SJSA1 (cell line): ENCODE measurements around the gene EHHADH. TPM values are rescaled to one million over a fixed set of nuclear protein-coding genes. Genes with fewer than 3 reads are reported as not detected.

ENCODE experiments used
- DNase-seq, 2 experiments: peaks; one replicate each; pipeline ENCODE4 v3.0.0-alpha.2; 2015 to 2020; ENCODE audit warnings: low spot score in 2 of 2, low read depth in 1 of 2
- H3K27ac ChIP-seq: fragments of 250-450 bp; sonication (Bioruptor Pico); 2 replicates; pipeline ENCODE4 v1.5.1; 2020; ENCODE audit warnings: mild to moderate bottlenecking, moderate library complexity
- H3K27me3 ChIP-seq: fragments of 250-450 bp; sonication (Bioruptor Pico); replicated peaks from 2 replicates; pipeline ENCODE4 v1.5.1; 2020; ENCODE audit warnings: mild to moderate bottlenecking, moderate library complexity
- H3K36me3 ChIP-seq: fragments of 250-450 bp; sonication (Bioruptor Pico); 2 replicates; pipeline ENCODE4 v1.5.1; 2020; ENCODE audit warnings: mild to moderate bottlenecking
- H3K4me1 ChIP-seq: fragments of 250-450 bp; sonication (Bioruptor Pico); replicated peaks from 2 replicates; pipeline ENCODE4 v1.6.1; 2021; ENCODE audit warnings: mild to moderate bottlenecking
- H3K4me3 ChIP-seq: fragments of 250-450 bp; sonication (Bioruptor Pico); 2 replicates; pipeline ENCODE4 v1.5.1; 2020; ENCODE audit warnings: mild to moderate bottlenecking
- H3K9me3 ChIP-seq: fragments of 250-450 bp; sonication (Bioruptor Pico); replicated peaks from 2 replicates; pipeline ENCODE4 v1.5.1; 2020; ENCODE audit warnings: mild to moderate bottlenecking
- total RNA-seq: library from RNA; depleted of rRNA; stranded (reverse); fragments of >200 nt; shearing (Covaris generic); gene quantifications from 2 replicates; pipeline ENCODE4 v1.2.3, GENCODE V29; 2014

Gene EHHADH
- total RNA-seq, 1 experiment from 2014 or later = 4.6 TPM

DNA sequence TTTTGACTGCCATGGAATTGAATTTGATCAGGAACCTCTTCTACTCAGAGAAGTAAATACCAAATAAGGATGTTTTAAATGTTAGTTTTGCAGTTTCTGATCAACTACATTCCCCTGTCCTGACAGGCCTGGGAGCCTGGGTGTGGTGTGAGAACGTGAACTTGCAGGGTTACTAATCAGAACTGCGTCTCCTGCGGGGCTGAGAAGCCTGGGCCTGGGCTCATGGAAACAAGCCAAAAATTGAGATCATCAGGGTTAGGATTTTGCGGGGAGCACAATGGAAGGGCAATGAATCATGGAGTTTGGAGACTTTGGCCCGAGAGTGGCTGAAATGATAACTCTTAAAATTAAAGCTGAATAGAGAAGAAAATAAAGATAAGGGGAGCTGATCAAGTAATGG is 53.2 kb downstream of the EHHADH start:
- Histone ChIP-seq H3K36me3 (no peaks in the 10 kb centered on the region), H3K4me1 (no peaks in the 10 kb centered on the region), H3K9me3 (no peaks in the 10 kb centered on the region), H3K27me3 (no peaks in the 10 kb centered on the region), H3K4me3 (no peak overlapping the region), H3K27ac (no peak overlapping the region)
- no peak for DNase-seq

DNA sequence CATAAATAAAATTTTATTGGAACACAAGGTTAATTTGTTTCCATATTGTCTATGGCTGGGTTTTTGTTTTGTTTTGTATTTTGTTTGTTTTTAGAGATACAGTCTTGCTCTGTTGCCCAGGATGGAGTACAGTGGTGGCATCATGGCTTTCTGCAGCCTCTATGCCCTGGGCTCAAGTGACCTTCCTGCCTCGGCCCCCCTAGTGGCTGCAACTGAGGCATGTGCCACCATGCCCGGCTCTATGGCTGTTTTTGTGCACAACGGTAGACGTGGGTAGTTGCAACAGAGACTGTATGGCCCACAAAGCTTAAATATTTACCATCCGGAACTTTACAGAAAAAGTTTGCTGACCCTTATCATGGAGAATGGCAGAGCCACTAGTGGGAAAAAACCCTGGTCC is 54.2 kb downstream of the EHHADH start:
- H3K4me1 ChIP-seq = no peaks in the 10 kb centered on the region
- DNase-seq = no peak
- H3K27me3 ChIP-seq = no peaks in the 10 kb centered on the region
- H3K9me3 ChIP-seq = no peaks in the 10 kb centered on the region
- no peaks in the 10 kb centered on the region for H3K36me3 ChIP-seq
- no peak overlapping the region for H3K4me3 ChIP-seq
- H3K27ac ChIP-seq = no peak overlapping the region

DNA sequence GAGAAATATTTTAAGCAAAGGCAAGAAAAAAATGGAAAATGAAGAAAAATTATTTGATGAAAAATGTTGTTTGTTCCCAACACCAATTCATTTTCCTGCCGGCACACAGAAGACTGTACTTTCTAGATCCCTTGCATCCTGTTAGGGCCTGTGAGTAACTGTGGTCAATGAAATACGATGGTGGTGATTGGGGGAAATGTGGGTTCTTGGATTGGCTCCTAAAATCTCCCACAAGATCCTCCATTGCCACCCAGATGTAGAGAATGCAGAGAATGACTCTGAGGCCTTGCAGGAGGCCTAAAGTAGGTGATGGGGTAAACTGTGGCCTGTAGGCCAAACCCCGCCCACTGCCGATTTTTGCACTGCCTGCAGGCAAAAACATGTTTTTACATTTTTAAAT is 54.6 kb downstream of the EHHADH start:
- no peaks in the 10 kb centered on the region for H3K36me3 ChIP-seq
- no peaks in the 10 kb centered on the region for H3K27me3 ChIP-seq
- H3K9me3 ChIP-seq = no peaks in the 10 kb centered on the region
- H3K27ac ChIP-seq = no peak overlapping the region
- H3K4me1 ChIP-seq = no peaks in the 10 kb centered on the region
- H3K4me3 ChIP-seq = no peak overlapping the region
- DNase-seq = no peak

DNA sequence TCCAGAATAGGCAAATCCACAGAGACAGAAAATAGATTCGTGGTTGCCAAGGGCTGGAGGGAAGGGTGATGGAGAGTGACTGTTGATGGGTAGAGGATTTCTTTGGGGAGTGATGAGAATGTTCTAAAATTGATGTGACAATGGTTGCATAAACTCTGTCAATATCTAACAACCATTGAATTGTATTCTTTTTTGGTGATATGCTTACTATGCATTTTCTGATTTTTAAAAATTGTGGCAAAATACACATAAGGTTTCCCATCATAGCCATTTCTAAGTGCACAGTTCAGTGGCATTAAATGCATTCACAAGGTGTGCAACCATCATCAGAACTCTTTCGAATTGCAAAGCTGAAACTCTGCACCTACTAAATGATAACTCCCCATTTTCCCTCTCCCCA is 56.8 kb downstream of the EHHADH start:
- H3K36me3 ChIP-seq = no peaks in the 10 kb centered on the region
- DNase-seq = no peak
- no peak overlapping the region for H3K27ac ChIP-seq
- no peaks in the 10 kb centered on the region for H3K4me1 ChIP-seq
- no peaks in the 10 kb centered on the region for H3K27me3 ChIP-seq
- H3K9me3 ChIP-seq = no peaks in the 10 kb centered on the region; the same call in 1 of the 2 replicates
- H3K4me3 ChIP-seq = no peak overlapping the region

DNA sequence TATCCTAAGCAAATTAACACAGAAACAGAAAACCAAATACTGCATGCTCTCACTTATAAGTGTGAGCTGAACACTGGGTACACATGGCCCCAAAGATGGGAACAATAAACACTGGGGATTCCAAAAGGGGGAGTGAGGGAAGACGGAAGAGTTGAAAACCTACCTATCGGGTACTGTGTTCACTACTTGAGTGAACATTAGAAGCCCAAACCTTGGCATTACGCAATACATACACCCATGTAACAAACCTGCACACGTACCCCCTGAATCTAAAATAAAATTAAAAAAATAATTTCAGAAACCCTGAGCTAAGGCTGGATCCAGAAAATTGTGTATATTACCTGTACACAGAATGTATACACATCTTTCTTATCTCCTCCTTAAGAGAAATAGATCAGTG is 58.2 kb downstream of the EHHADH start:
- no peak overlapping the region for H3K4me3 ChIP-seq
- no peaks in the 10 kb centered on the region for H3K4me1 ChIP-seq
- H3K36me3 ChIP-seq = no peaks in the 10 kb centered on the region
- no peak for DNase-seq
- H3K27ac ChIP-seq = no peak overlapping the region
- no peaks in the 10 kb centered on the region for H3K27me3 ChIP-seq
- H3K9me3 ChIP-seq = no peaks in the 10 kb centered on the region; the same call in 1 of the 2 replicates

DNA sequence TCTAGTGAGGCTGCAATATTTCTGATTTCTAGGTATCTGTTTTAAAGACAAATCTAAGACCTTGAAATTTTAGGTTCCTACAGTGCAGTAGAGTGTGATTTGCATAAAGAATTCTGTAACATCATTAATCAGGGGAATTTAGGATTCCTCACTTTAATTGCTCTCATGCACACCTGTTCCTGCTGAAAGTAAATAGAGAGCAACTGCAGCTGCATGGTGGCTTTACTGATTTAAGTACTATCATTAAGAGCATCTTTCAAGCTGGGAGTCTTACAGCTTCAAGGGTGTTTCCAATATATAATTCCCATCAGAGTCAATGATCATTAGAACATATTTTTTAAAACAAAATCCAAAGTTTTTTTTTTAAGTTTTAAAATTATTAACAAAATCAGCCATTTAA is 65.0 kb downstream of the EHHADH start:
- no peak overlapping the region for H3K27ac ChIP-seq
- no peaks in the 10 kb centered on the region for H3K27me3 ChIP-seq
- no peak overlapping the region for H3K4me3 ChIP-seq
- no peaks in the 10 kb centered on the region for H3K36me3 ChIP-seq
- DNase-seq = no peak
- no peaks in the 10 kb centered on the region; the same call in 1 of the 2 replicates for H3K9me3 ChIP-seq
- H3K4me1 ChIP-seq = no peaks in the 10 kb centered on the region

DNA sequence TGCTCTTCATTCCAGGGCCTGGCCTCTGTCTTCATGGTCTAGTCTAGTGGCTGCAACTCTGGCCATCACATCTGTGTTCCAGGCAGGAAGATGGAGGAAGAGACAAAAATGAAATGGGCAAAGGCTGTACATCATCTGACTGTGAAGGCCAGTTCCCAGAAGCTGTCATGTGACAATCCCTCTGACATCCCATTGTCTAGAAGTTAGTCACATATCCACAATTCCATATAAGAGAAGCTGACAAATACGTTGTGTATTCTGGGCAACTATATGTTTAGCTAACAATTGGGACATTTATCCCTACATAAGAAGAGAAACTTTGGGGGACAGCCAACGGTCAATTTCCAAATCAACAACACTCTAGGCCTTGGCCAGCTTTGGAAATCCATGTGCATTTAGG is 66.5 kb downstream of the EHHADH start:
- H3K36me3 ChIP-seq = no peaks in the 10 kb centered on the region

DNA sequence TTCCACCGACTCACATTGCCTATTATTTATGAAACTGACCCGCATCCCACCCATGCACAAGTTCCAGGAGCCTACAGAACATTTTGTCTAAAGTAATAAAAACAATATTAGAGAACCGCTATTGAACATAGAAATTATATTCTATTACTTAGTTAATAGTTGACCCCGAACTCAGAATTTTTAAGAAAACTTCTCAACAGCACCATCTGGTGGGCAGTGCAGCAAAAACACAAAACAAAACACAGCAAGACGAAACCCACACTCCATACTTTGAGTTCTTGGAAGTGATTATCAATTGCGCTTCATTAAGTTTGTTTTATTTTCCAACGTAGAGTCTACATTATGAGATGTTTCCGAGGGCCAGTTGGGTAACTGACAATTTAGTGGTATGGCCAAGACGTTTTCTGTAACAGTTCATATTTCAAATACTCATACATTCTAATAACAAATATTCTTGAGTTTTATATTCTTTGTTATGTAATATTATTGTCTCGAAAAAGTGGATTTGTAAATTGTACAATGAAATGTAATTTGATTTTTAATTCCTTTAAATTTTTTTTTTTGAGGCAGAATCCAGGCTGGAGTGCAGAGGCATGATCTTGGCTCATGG is 77.0 kb downstream of the EHHADH start:
- H3K9me3 ChIP-seq = no peaks in the 10 kb centered on the region
- no peaks in the 10 kb centered on the region for H3K4me1 ChIP-seq
- no peaks in the 10 kb centered on the region for H3K36me3 ChIP-seq
- no peak overlapping the region for H3K4me3 ChIP-seq
- no peak for DNase-seq
- H3K27me3 ChIP-seq = peaks cover 5% of the 10 kb centered on the region; the same call in 1 of the 2 replicates
- H3K27ac ChIP-seq = no peak overlapping the region

More for the DNA sequence above, 66.5 kb downstream of the EHHADH start:
- H3K4me3 ChIP-seq = no peak overlapping the region
- no peaks in the 10 kb centered on the region for H3K9me3 ChIP-seq
- no peaks in the 10 kb centered on the region for H3K27me3 ChIP-seq
- no peak for DNase-seq
- H3K27ac ChIP-seq = no peak overlapping the region
- no peaks in the 10 kb centered on the region for H3K4me1 ChIP-seq

DNA sequence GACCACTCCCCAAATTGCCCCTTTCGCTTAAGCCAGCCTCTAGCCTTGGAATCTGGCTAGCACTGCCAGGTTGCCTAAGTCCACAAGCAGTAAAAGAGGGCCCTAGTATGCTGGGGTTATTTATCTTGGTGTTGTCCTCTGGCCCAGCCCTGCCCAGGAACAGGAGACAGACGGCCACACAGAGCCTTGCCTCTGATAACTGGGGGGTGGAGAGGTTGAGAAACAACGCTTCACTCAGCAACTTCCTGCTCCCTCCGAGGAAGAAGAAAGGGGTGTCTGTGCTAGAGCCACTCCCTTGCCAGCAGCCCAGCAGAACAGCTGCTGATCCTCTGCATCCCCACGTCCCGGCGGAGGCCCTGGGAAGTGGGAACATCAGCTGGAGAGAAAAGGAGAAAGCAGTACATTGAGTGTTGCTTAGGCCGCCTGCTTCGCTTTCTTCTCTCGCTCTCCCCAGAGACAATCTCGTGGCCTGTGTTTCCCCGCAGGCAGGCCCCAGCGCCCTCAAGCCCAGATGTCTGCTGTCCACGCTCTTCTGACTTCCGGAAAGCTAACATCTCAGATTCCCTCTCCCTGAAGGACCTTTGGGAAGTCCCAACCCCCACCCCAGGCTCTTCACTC is 78.4 kb downstream of the EHHADH start:
- H3K36me3 ChIP-seq = no peaks in the 10 kb centered on the region
- H3K4me3 ChIP-seq = no peak overlapping the region
- no peak for DNase-seq
- peaks cover 5% of the 10 kb centered on the region; the same call in 1 of the 2 replicates for H3K27me3 ChIP-seq
- H3K4me1 ChIP-seq = no peaks in the 10 kb centered on the region
- H3K27ac ChIP-seq = no peak overlapping the region
- H3K9me3 ChIP-seq = no peaks in the 10 kb centered on the region

DNA sequence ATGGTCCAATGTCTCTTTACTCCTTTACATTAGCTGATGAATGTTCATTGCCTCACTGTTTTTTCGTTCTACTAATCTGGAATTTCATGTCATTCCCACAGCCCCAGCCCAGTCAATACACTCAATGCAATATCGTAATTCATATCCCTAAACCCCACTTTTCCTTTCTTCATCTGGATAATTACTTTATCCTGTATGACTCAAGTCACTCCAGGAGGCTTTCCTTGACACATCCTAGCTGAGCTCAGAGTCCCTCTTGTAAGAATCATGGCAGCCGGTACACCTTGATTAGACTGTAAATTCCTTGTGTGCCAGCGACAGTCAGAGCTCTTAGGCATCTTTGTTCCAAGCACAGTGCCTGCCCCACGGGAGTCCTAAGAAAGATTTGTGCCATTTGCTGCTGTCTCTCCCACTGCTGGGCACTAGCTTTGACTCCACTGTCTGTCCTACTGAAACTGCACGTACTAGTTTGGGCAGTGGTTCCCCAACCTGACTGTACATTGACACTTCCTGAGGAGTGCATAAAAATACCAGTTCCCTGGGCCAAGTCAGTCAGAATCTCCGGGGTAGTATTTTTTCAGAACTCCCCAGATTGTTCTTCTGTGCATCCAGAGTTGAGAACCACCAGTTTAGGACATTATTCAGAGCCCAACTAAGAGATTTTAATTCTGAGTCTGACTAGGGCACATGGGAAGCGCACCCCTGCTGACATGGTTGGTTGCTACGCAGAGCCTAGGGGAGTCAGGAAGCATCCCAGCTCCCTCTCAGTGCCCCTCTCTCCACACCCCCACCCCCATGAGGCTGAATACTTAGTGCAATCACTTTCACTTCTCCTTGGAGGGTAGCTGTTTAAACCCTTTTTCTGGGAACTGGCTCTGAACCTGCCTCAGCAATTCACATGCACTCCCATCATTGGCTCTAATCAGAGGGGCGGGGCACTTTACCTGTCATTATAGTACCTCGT is 81.5 kb downstream of the EHHADH start:
- Histone ChIP-seq H3K27me3 (no peaks in the 10 kb centered on the region; the same call in 1 of the 2 replicates), H3K4me1 (no peaks in the 10 kb centered on the region), H3K36me3 (no peaks in the 10 kb centered on the region), H3K9me3 (no peaks in the 10 kb centered on the region), H3K27ac (no peak overlapping the region), H3K4me3 (no peak overlapping the region)
- no peak for DNase-seq

DNA sequence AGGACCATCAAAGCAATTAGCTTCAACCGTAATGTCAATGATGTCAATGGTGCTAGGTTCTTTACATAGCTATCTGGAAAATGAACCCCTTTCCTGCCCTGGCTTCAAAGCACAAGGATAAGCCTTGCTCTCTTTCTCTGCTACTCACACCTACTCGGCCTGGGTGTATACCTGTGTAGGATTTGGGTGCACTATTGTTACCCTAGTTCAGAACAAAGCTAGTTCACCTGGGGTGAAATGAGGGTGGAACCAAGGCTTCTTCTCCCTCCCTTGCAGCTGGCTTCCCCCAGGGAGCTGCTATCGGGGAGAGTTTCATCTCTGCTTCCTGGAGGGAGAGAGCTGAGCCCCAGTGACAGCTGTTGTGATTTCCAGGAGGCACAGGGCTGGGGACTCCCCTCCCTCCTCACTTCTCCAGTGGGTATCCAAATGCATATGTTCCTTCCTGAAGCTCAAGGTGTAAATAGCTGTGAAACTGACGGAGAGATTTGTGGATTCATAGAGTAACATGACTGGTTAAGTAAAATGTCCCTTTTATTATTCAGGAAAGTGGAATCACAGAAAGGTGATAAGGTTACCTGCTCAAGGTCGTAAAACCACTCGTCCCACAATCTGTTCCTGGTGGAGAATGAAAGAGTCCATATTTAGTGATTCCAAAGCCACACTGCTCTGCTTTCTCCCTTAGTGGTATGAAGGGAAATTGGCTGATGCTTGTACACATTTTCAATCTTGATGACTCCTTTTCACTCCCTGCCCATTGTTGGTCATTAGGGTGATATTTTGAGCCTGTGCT is 89.2 kb downstream of the EHHADH start:
- H3K4me1 ChIP-seq = no peaks in the 10 kb centered on the region
- no peak overlapping the region for H3K27ac ChIP-seq
- no peaks in the 10 kb centered on the region for H3K9me3 ChIP-seq
- no peaks in the 10 kb centered on the region for H3K27me3 ChIP-seq
- no peak for DNase-seq
- no peaks in the 10 kb centered on the region for H3K36me3 ChIP-seq
- no peak overlapping the region for H3K4me3 ChIP-seq

DNA sequence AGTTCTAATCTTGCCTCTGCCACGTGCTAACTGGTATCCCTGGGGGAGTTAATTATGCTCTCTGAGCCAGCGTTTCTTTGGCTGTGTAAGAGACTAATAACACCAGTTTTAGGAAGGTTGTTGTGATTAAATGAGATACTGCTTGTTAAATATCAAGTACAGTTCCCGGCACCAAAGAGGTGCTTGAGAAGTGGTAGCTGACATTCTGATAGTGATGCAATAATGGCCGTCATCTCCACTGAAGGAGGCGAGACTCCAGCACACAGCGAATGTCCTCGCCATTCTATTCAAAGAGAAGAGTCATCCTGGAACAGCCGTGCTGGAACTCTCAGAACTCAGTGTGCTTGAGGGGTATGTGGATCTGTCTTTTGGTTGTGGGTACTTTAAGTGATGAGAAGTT is 91.2 kb downstream of the EHHADH start:
- Histone ChIP-seq H3K27me3 (no peaks in the 10 kb centered on the region; the same call in 1 of the 2 replicates), H3K4me3 (no peak overlapping the region), H3K4me1 (no peaks in the 10 kb centered on the region), H3K9me3 (no peaks in the 10 kb centered on the region), H3K27ac (no peak overlapping the region), H3K36me3 (no peaks in the 10 kb centered on the region)
- DNase-seq = no peak

DNA sequence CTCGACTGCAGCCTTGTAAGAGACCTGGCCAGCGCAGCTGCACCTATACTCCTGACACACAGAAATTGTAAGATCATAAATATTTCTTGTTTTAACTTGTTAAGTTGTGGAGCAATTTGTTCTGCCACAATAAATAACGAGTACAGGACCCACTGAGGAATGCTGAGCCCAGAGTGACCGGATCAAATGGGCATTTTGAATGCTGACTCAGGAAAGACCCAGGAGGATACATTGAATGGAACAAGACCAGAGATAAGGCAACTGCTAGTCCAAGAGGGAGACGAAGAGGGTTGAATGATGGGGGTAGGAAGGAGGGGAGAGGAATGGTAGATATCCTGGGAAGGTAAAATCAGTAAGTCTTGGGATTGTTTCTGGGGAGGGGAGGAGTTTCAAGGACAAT is 92.1 kb downstream of the EHHADH start:
- Histone ChIP-seq H3K4me3 (no peak overlapping the region), H3K36me3 (no peaks in the 10 kb centered on the region), H3K9me3 (no peaks in the 10 kb centered on the region), H3K4me1 (no peaks in the 10 kb centered on the region), H3K27ac (no peak overlapping the region), H3K27me3 (peaks cover 2% of the 10 kb centered on the region; the same call in 1 of the 2 replicates)
- DNase-seq = no peak
